ENCODE data around the gene MICALL2. TPM values are rescaled to one million over a fixed set of nuclear protein-coding genes. Genes with fewer than 3 reads are reported as not detected.

MICALL2 gene
- total RNA-seq, 8 experiments from 2014 or later, result 1.4 to 16.7 (median 6.5) TPM

GRCh38 chr7:1421020-1421790, 38.1 kb downstream of the MICALL2 start:
- peaks cover 6 to 11% of the 10 kb centered on the region in 2 donors for H3K4me1 ChIP-seq (replicated peaks in 1 of 2)
- ATAC-seq (replicated peaks in 6 of 8), result no peak
- H3K4me3 ChIP-seq, result no peak overlapping the region
- WGBS, 10 experiments, result 69 to 100% (median 87%) methylated on average over 1 to 12 of the region's 41 CpGs; no CpG with 5 or more reads in 4 of the 10 experiments
- in situ Hi-C loops (cut with MboI; ENCODE audit: low pct_unique_long_range_greater_than_20kb in 2 of 9, low sequenced_read_pairs in 9 of 9, unreplicated experiment in 9 of 9), result loop anchor here in 1 of 9 experiments (25.0 kb wide), 1 partner anchor 209 kb away; no protein-coding TSS in a partner anchor
- H3K27ac ChIP-seq, result no peak overlapping the region

GRCh38 chr7:1419688-1420087, 39.6 kb downstream of the MICALL2 start:
- H3K4me3 ChIP-seq, result no peak overlapping the region
- in situ Hi-C loops (cut with MboI; ENCODE audit: low pct_unique_long_range_greater_than_20kb in 2 of 9, low sequenced_read_pairs in 9 of 9, unreplicated experiment in 9 of 9), result loop anchor here in 1 of 9 experiments (25.0 kb wide), 1 partner anchor 207 kb away; no protein-coding TSS in a partner anchor
- ATAC-seq (replicated peaks in 6 of 8), result no peak
- H3K4me1 ChIP-seq (replicated peaks in 1 of 2), result peaks cover 6 to 11% of the 10 kb centered on the region in 2 donors
- no peak overlapping the region for H3K27ac ChIP-seq
- 33 to 92% (median 70%) methylated on average over 1 to 2 of the region's 7 CpGs; no CpG with 5 or more reads in 6 of the 10 experiments for WGBS, 10 experiments

GRCh38 chr7:1419310-1419634, 40.0 kb downstream of the MICALL2 start:
- ATAC-seq (replicated peaks in 6 of 8), result no peak
- Histone ChIP-seq H3K4me3 (no peak overlapping the region), H3K27ac (no peak overlapping the region), H3K4me1 (replicated peaks in 1 of 2) (peaks cover 6 to 11% of the 10 kb centered on the region in 2 donors)
- in situ Hi-C loops (cut with MboI; ENCODE audit: low pct_unique_long_range_greater_than_20kb in 2 of 9, low sequenced_read_pairs in 9 of 9, unreplicated experiment in 9 of 9), result loop anchor here in 1 of 9 experiments (25.0 kb wide), 1 partner anchor 207 kb away; no protein-coding TSS in a partner anchor
- WGBS, 10 experiments, result no CpG with 5 or more reads among the region's 11 CpGs

- Histone ChIP-seq H3K4me3 (no peak overlapping the region), H3K4me1 (replicated peaks in 1 of 2) (peaks cover 6 to 11% of the 10 kb centered on the region in 2 donors), H3K27ac (no peak overlapping the region)
- WGBS, 10 experiments, result 40 to 67% (median 60%) methylated on average over 2 to 3 of the region's 21 CpGs; no CpG with 5 or more reads in 7 of the 10 experiments
- in situ Hi-C loops (cut with MboI; ENCODE audit: low pct_unique_long_range_greater_than_20kb in 2 of 9, low sequenced_read_pairs in 9 of 9, unreplicated experiment in 9 of 9), result loop anchor here in 1 of 9 experiments (25.0 kb wide), 1 partner anchor 206 kb away; no protein-coding TSS in a partner anchor
- ATAC-seq (replicated peaks in 6 of 8), result peak; percentile 21 to 80 (median 56)
These were observed 40.6 kb downstream of the MICALL2 start for GRCh38 chr7:1418505-1419309.

GRCh38 chr7:1415389-1415990, 43.8 kb downstream of the MICALL2 start:
- in situ Hi-C loops (cut with MboI; ENCODE audit: low pct_unique_long_range_greater_than_20kb in 2 of 9, low sequenced_read_pairs in 9 of 9, unreplicated experiment in 9 of 9), result loop anchor here in 1 of 9 experiments (25.0 kb wide), 1 partner anchor 203 kb away; no protein-coding TSS in a partner anchor
- H3K4me1 ChIP-seq (replicated peaks in 1 of 2), result peaks cover 0 to 4% of the 10 kb centered on the region in 2 donors
- no peak overlapping the region for H3K27ac ChIP-seq
- no CpG with 5 or more reads among the region's 2 CpGs for WGBS, 10 experiments
- no peak overlapping the region for H3K4me3 ChIP-seq
- no peak for ATAC-seq (replicated peaks in 6 of 8)

GRCh38 chr7:1413936-1414639, 45.2 kb downstream of the MICALL2 start:
- in situ Hi-C loops (cut with MboI; ENCODE audit: low pct_unique_long_range_greater_than_20kb in 2 of 9, low sequenced_read_pairs in 9 of 9, unreplicated experiment in 9 of 9), result loop anchor here in 1 of 9 experiments (25.0 kb wide), 1 partner anchor 202 kb away; no protein-coding TSS in a partner anchor
- peaks cover 0 to 4% of the 10 kb centered on the region in 2 donors for H3K4me1 ChIP-seq (replicated peaks in 1 of 2)
- H3K4me3 ChIP-seq, result no peak overlapping the region
- 36 to 68% (median 58%) methylated on average over 1 to 4 of the region's 21 CpGs; no CpG with 5 or more reads in 6 of the 10 experiments for WGBS, 10 experiments
- H3K27ac ChIP-seq, result no peak overlapping the region
- ATAC-seq (replicated peaks in 6 of 8), result no peak

- ATAC-seq (replicated peaks in 6 of 8), result peak; percentile 87 to 96 (median 88)
- 0 to 93% (median 0%) methylated on average over 1 to 26 of the region's 65 CpGs; no CpG with 5 or more reads in 3 of the 10 experiments for WGBS, 10 experiments
- H3K4me1 ChIP-seq (replicated peaks in 1 of 2), result peaks cover 0 to 7% of the 10 kb centered on the region in 2 donors
- in situ Hi-C loops (cut with MboI; ENCODE audit: low pct_unique_long_range_greater_than_20kb in 2 of 9, low sequenced_read_pairs in 9 of 9, unreplicated experiment in 9 of 9), result loop anchor here in 1 of 9 experiments (25.0 kb wide), 1 partner anchor 200 kb away; no protein-coding TSS in a partner anchor
- no peak overlapping the region for H3K27ac ChIP-seq
- no peak overlapping the region for H3K4me3 ChIP-seq
These were observed 46.7 kb downstream of the MICALL2 start for GRCh38 chr7:1412322-1413261.

GRCh38 chr7:1411414-1411813, 47.9 kb downstream of the MICALL2 start:
- Histone ChIP-seq H3K4me3 (no peak overlapping the region), H3K4me1 (replicated peaks in 1 of 2) (peaks cover 0 to 9% of the 10 kb centered on the region in 2 donors), H3K27ac (no peak overlapping the region)
- 80 to 100% (median 87%) methylated on average over 2 to 9 of the region's 28 CpGs; no CpG with 5 or more reads in 7 of the 10 experiments for WGBS, 10 experiments
- ATAC-seq (replicated peaks in 6 of 8), result no peak
- in situ Hi-C loops (cut with MboI; ENCODE audit: low pct_unique_long_range_greater_than_20kb in 2 of 9, low sequenced_read_pairs in 9 of 9, unreplicated experiment in 9 of 9), result loop anchor here in 1 of 9 experiments (25.0 kb wide), 1 partner anchor 199 kb away; no protein-coding TSS in a partner anchor

- 20 to 80% (median 63%) methylated on average over 1 to 4 of the region's 12 CpGs; no CpG with 5 or more reads in 2 of the 10 experiments for WGBS, 10 experiments
- in situ Hi-C loops (cut with MboI; ENCODE audit: low pct_unique_long_range_greater_than_20kb in 2 of 9, low sequenced_read_pairs in 9 of 9, unreplicated experiment in 9 of 9), result loop anchor here in 1 of 9 experiments (25.0 kb wide), 1 partner anchor 199 kb away; no protein-coding TSS in a partner anchor
- H3K27ac ChIP-seq, result no peak overlapping the region
- no peak overlapping the region for H3K4me3 ChIP-seq
- peaks cover 0 to 9% of the 10 kb centered on the region in 2 donors for H3K4me1 ChIP-seq (replicated peaks in 1 of 2)
- no peak for ATAC-seq (replicated peaks in 6 of 8)
These were observed 48.3 kb downstream of the MICALL2 start for GRCh38 chr7:1410992-1411391.

- in situ Hi-C loops (cut with MboI; ENCODE audit: low pct_unique_long_range_greater_than_20kb in 2 of 9, low sequenced_read_pairs in 9 of 9, unreplicated experiment in 9 of 9), result loop anchor here in 1 of 9 experiments (25.0 kb wide), 1 partner anchor 197 kb away; no protein-coding TSS in a partner anchor
- WGBS, 10 experiments, result 50 to 76% (median 61%) methylated on average over 1 to 5 of the region's 7 CpGs; no CpG with 5 or more reads in 4 of the 10 experiments
- peaks cover 0 to 9% of the 10 kb centered on the region in 2 donors for H3K4me1 ChIP-seq (replicated peaks in 1 of 2)
- no peak overlapping the region for H3K4me3 ChIP-seq
- H3K27ac ChIP-seq, result no peak overlapping the region
- no peak for ATAC-seq (replicated peaks in 6 of 8)
These were observed 49.7 kb downstream of the MICALL2 start for GRCh38 chr7:1409555-1409954.

- WGBS, 10 experiments, result 40 to 100% (median 63%) methylated on average over 1 to 6 of the region's 8 CpGs; no CpG with 5 or more reads in 2 of the 10 experiments
- in situ Hi-C loops (cut with MboI; ENCODE audit: low pct_unique_long_range_greater_than_20kb in 2 of 9, low sequenced_read_pairs in 9 of 9, unreplicated experiment in 9 of 9), result loop anchor here in 1 of 9 experiments (25.0 kb wide), 1 partner anchor 196 kb away; no protein-coding TSS in a partner anchor
- ATAC-seq (replicated peaks in 6 of 8), result no peak
- peaks cover 9 to 13% of the 10 kb centered on the region in 2 donors for H3K4me1 ChIP-seq (replicated peaks in 1 of 2)
- H3K27ac ChIP-seq, result no peak overlapping the region
- no peak overlapping the region for H3K4me3 ChIP-seq
These were observed 50.8 kb downstream of the MICALL2 start for GRCh38 chr7:1408466-1408865.
